Suppressor macrophage treated with lipopolysaccharide for 4 hours (primary cell): ENCODE data around the gene DNAJC6.

Source experiments
- DNase-seq: peaks from one replicate; pipeline ENCODE4 v3.0.0-alpha.2; 2020

DNAJC6 gene

GRCh38 chr1:65297706-65298105, 11.6 kb upstream of the DNAJC6 start:
- no peak for DNase-seq

DNA sequence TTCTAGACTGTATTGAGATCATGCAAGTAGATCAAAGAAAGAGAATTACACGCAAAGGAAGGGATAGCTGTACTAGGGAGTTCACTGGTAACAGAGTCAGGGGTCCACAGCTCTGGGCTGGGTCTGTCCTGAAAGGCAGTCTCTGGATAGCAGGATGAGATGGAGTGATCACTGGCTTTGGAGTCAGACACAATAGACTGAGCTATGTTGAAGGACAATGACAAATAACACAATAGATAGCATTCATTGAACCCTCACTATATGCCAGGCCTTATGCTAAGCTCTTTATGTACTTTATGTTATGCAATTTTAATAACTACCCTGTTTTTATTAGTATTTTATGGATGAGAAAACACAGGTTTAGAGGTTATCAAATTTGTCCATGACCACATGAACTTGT, 10.0 kb upstream of the DNAJC6 start:
- DNase-seq = no peak

GRCh38 chr1:65308781-65309303, 501 bp upstream of the DNAJC6 start:
- no peak for DNase-seq

GRCh38 chr1:65310078-65310587, 790 bp downstream of the DNAJC6 start:
- no peak for DNase-seq

GRCh38 chr1:65311760-65312159, 2.4 kb downstream of the DNAJC6 start:
- no peak for DNase-seq

- no peak for DNase-seq
These were observed 6.9 kb downstream of the DNAJC6 start for GRCh38 chr1:65316233-65316632.

- no peak for DNase-seq
These were observed 8.7 kb downstream of the DNAJC6 start for GRCh38 chr1:65317866-65318653.

DNA sequence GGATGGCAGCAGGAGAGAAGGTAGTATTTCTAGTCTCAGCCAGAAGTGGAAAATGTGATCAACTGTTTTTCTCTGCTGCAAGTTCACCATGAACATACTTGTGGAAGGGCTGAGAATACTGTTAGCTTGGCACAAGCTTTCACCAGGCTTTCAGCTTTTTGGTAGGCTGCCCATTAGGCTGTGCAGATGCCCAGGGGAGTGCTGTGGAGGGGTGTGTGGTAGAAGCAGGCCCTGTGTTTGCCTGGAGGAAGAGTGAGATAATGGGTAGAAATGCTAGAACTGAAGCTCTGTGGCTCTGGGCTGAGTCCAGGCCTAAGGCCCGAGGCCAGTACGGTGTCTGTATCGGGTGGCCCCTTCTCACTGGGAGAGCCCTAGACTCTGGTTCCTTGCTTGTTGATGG, 9.8 kb downstream of the DNAJC6 start:
- DNase-seq = no peak

GRCh38 chr1:65319754-65320153, 10.4 kb downstream of the DNAJC6 start:
- no peak for DNase-seq

GRCh38 chr1:65321879-65322278, 12.5 kb downstream of the DNAJC6 start:
- no peak for DNase-seq

- DNase-seq = peak; percentile 52
These were observed 13.9 kb downstream of the DNAJC6 start for GRCh38 chr1:65323246-65323645.

DNA sequence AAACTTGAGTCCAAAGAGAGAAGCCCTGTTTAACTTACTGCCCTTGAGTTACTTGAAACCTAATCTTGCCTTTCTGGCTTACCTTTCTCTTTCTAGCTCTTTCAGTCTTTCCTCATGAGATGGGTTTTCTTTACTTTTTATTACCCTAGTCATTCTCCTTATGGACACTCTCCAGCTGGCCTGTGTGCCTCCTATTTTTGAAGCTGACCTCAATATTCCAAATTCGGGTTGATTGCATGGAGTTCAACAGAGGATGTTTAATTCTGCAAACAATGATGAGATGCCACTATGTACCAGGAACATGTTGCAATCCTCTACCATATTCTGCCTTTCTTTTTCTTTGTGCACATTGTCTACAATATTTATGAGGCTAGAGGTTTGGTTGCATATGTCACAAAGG, 20.7 kb downstream of the DNAJC6 start:
- no peak for DNase-seq

GRCh38 chr1:65330822-65331221, 21.5 kb downstream of the DNAJC6 start:
- no peak for DNase-seq

DNA sequence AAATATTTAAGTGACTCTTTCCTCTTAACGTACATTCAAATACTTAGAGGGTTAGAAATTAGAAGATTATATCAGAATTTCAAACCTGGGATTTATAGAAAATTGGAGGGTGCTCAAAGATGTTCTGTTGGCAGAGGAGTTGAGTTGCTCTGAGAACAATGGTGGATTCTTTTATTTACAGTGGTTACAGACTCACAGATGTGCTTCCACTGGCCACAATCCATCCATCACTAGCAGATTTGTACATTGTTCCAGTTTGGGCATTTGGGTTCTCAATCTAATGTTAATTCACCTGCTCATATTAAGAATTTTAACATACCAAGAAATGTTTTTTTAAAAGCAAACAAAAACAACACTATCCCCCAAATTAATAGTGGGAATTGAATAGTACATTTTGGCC, 23.5 kb downstream of the DNAJC6 start:
- DNase-seq = no peak

DNA sequence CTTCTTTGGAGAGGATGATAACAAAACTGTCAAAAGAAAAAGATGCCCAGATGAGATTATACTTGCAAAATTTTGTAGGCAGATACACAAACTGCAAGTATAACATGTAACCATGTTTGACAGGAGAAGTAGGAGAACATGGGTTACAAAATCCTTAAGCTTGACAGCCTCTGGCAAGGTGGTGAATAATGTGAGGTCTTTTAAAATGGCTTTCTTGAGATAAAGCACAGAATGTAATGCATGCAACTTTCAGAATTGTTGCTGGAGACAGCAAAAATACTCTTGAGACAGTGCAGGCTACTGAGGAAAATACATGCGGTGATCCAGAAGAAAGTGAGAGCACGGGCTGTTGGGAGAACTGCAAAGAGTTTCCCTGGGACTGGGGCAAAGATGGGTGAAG, 24.7 kb downstream of the DNAJC6 start:
- no peak for DNase-seq

DNA sequence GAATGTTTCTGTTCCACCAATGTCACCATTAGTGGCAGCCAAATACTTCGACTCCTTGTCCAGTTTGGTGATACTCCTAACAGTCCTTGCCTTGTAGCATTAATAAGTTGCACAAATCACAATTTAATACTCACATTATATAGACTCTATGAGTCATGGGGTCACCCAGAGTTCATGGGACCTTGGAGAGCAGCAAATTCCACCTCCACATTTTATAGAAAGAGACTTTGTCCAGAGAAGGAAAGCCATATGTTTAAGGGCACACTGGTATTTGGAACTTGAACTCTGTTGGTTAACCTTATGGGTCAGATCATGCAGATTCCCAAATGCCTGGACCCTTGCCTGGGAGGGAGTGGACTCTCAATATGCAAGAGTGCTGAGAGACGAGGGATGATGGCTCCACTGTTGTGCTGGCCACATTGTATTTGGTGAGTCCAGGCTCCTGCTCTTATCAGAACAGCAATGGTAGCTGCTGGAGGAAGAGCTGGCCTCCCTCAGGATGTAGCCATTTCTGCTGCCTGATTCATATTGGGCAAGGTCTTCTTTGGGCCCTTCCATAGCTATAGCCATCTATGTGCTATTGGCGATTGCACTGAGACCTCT, 30.6 kb downstream of the DNAJC6 start:
- DNase-seq = no peak

- no peak for DNase-seq
These were observed 32.0 kb downstream of the DNAJC6 start for GRCh38 chr1:65341381-65341780.

DNA sequence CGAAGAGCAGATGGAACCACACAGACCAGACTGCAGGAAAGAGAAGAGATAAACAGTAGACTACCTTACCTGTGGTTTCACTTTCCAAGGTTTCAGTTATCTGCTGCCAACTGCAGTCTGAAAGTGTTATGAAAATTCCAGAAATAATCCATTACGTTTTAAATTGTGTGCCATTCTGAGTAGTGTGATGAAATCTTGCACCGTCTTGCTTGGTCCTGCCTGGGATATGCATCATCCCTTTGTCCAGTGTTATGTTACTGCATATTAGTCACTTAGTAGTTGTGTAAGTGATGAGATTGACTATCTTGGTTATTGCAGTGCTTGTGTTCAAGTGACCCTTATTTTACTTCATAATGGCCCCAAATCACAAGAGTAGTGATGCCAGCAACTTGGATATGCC, 33.9 kb downstream of the DNAJC6 start:
- peak; percentile 25 for DNase-seq

- DNase-seq = no peak
These were observed 35.0 kb downstream of the DNAJC6 start for GRCh38 chr1:65344171-65344814.

GRCh38 chr1:65346190-65346589, 36.8 kb downstream of the DNAJC6 start:
- DNase-seq = no peak

DNA sequence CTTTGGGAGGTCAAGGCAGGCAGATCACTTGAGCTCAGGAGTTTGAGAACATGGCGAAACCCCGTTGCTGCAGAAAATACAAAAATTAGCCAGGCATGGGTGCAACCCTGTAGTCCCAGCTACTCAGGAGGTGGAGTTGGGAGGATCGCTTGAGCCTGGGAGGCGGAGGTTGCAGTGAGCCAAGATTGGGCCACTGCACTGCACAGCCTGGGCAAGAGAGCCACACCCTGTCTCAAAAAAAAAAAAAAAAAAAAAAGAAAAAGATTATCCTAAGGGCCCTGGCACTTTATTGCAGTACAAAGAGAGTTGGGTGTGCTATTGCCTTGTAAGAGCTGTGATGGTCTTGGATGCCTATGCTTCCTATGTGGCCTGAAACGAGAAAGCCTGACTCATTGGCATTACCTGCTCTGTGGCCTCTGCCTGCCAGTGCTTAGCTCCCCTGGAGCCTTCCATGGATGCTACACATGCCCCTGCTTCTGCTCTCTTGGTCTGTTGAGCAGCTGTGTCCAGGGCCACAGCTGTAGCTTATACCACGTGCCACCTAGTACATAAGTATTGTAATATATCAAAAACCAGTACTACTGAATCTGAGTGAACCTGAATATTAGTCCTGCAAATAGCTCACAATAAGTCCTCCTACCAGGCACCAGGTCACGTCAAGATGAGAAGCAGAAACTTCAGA, 45.8 kb downstream of the DNAJC6 start:
- DNase-seq = no peak

DNA sequence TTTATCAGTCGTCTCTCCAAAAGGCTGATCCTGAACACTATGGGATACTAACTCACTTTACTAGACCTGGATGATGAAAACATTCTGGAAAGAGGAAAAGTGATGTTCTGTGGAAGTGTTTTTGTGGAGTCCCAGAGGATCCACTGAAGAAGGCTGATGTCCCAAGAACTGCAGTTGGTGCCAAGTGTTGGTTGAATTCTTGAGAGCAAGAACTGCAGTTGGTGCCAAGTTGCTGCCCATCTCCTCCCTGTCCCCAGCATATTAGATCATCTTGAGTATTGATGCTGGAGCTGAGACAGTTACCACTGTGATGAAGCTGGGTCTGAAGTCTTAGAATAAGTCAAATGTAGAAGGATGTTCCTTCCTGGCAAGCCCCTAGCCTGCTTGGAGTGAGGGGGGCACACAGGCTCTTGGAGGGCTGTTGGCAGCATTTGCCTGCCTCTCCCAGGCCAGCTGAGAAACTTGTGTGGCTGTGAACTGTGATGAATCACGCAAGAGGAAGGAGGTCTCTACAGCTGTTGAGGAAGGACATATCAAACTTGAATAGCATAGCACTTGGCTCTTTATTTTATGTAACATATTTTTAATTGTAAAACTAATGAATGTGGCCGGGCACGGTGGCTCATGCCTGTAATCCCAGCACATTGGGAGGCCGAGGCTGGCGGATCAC, 48.1 kb downstream of the DNAJC6 start:
- DNase-seq = no peak

DNA sequence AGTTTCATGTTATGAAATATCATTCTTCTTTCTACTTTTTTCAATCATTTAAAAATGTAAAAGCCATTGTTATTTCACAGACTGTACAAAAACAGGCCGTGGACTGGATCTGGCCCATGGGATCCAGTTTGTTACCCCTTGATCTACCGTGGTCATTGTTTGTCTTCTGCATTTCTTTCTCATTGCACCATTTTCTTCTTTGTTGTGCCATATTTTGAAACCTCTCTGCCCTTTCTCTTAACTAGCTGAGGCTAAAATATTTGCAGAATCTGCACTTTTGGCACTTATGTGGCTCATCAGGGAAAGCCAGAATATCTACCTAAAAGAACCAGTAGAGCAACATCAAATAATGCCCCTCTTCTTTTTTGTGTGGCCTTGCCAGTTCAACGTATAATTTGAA, 50.5 kb downstream of the DNAJC6 start:
- DNase-seq = no peak
